ENCODE data around the gene MEI1. TPM values are rescaled to one million over a fixed set of nuclear protein-coding genes. Genes with fewer than 3 reads are reported as not detected.

MEI1 gene
- total and polyA plus RNA-seq, 9 of the 15 experiments (the other 6 are each of a cell fraction or from before 2014, with no cell fraction given) = 0.08 to 0.68 (median 0.18) TPM; not detected in 2

DNA sequence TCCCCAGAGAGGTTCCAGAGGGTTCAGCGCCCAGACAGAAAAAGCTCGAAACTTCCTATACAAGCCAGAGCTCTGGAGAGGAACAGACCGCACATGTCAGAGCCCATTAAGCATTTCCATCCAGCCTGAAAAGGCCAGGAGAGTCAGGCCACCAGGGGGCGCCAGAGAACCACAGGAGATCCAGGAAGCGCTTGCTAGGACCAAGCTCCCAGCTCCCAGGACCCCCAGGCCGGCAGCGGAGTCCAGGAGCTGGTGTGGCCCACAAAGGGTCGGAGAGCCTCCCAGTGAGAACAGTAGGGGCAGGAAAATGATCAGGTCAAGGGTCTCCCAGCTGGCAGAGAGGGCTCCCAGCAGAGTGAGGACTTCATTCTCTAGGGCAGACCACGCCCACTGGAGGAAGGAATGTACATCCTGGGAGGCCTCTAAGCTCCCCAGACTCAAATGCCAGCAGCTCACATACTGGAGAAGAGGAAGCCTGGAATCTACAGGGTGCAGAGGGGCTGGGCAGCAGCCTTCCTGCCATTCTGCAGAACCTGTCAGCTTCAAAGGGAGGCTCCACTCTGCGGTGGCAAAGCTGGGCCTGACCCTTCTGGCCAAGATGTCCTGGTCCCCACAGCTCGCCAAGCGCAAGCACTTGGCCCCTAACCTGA, 2.1 kb upstream of the MEI1 start (continued):
- TF ChIP-seq, protein P1, sequence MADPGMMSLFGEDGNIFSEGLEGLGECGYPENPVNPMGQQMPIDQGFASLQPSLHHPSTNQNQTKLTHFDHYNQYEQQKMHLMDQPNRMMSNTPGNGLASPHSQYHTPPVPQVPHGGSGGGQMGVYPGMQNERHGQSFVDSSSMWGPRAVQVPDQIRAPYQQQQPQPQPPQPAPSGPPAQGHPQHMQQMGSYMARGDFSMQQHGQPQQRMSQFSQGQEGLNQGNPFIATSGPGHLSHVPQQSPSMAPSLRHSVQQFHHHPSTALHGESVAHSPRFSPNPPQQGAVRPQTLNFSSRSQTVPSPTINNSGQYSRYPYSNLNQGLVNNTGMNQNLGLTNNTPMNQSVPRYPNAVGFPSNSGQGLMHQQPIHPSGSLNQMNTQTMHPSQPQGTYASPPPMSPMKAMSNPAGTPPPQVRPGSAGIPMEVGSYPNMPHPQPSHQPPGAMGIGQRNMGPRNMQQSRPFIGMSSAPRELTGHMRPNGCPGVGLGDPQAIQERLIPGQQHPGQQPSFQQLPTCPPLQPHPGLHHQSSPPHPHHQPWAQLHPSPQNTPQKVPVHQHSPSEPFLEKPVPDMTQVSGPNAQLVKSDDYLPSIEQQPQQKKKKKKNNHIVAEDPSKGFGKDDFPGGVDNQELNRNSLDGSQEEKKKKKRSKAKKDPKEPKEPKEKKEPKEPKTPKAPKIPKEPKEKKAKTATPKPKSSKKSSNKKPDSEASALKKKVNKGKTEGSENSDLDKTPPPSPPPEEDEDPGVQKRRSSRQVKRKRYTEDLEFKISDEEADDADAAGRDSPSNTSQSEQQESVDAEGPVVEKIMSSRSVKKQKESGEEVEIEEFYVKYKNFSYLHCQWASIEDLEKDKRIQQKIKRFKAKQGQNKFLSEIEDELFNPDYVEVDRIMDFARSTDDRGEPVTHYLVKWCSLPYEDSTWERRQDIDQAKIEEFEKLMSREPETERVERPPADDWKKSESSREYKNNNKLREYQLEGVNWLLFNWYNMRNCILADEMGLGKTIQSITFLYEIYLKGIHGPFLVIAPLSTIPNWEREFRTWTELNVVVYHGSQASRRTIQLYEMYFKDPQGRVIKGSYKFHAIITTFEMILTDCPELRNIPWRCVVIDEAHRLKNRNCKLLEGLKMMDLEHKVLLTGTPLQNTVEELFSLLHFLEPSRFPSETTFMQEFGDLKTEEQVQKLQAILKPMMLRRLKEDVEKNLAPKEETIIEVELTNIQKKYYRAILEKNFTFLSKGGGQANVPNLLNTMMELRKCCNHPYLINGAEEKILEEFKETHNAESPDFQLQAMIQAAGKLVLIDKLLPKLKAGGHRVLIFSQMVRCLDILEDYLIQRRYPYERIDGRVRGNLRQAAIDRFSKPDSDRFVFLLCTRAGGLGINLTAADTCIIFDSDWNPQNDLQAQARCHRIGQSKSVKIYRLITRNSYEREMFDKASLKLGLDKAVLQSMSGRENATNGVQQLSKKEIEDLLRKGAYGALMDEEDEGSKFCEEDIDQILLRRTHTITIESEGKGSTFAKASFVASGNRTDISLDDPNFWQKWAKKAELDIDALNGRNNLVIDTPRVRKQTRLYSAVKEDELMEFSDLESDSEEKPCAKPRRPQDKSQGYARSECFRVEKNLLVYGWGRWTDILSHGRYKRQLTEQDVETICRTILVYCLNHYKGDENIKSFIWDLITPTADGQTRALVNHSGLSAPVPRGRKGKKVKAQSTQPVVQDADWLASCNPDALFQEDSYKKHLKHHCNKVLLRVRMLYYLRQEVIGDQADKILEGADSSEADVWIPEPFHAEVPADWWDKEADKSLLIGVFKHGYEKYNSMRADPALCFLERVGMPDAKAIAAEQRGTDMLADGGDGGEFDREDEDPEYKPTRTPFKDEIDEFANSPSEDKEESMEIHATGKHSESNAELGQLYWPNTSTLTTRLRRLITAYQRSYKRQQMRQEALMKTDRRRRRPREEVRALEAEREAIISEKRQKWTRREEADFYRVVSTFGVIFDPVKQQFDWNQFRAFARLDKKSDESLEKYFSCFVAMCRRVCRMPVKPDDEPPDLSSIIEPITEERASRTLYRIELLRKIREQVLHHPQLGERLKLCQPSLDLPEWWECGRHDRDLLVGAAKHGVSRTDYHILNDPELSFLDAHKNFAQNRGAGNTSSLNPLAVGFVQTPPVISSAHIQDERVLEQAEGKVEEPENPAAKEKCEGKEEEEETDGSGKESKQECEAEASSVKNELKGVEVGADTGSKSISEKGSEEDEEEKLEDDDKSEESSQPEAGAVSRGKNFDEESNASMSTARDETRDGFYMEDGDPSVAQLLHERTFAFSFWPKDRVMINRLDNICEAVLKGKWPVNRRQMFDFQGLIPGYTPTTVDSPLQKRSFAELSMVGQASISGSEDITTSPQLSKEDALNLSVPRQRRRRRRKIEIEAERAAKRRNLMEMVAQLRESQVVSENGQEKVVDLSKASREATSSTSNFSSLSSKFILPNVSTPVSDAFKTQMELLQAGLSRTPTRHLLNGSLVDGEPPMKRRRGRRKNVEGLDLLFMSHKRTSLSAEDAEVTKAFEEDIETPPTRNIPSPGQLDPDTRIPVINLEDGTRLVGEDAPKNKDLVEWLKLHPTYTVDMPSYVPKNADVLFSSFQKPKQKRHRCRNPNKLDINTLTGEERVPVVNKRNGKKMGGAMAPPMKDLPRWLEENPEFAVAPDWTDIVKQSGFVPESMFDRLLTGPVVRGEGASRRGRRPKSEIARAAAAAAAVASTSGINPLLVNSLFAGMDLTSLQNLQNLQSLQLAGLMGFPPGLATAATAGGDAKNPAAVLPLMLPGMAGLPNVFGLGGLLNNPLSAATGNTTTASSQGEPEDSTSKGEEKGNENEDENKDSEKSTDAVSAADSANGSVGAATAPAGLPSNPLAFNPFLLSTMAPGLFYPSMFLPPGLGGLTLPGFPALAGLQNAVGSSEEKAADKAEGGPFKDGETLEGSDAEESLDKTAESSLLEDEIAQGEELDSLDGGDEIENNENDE (IDR thresholded peaks at IDR 0.05; ENCODE audit: low read depth, low read length) = no peak
- TF ChIP-seq NFIX (CRISPR knock-in tag; IDR thresholded peaks at IDR 0.05; ENCODE audit: low read depth) = no peak

All from K562 (cell line).